K562 (cell line): ENCODE results near the gene CD55. TPM values are rescaled to one million over a fixed set of nuclear protein-coding genes. Genes with fewer than 3 reads are reported as not detected.
A peak's percentile ranks its signal among the peaks of the same experiment; 100 is the strongest.

ENCODE experiments used
- CTBP1 ChIP-seq: fragments of 450-650 bp; IDR thresholded peaks from 2 replicates; pipeline ENCODE4 v1.6.1; 2016; ENCODE audit warnings: borderline replicate concordance
- KHSRP ChIP-seq: fragments of 450-650 bp; IDR thresholded peaks from 2 replicates; pipeline ENCODE4 v1.6.1; 2017
- MTA3 ChIP-seq: fragments of 450-650 bp; formaldehyde crosslinking; IDR thresholded peaks from 2 replicates; pipeline ENCODE4 v1.6.1; 2017; ENCODE audit warnings: mild to moderate bottlenecking, borderline replicate concordance
- NR2C1 ChIP-seq, 2 experiments: fragments of 450-650 bp; IDR thresholded peaks; 2 replicates each; pipeline ENCODE4 v1.6.1; 2017; ENCODE audit warnings: mild to moderate bottlenecking in 2 of 2, antibody characterized with exemption in 1 of 2, inconsistent platforms in 1 of 2, missing compliant biosample characterization in 1 of 2, missing genetic modification characterization in 1 of 2
- PHF21A ChIP-seq: fragments of 450-650 bp; IDR thresholded peaks from 2 replicates; pipeline ENCODE4 v1.6.1; 2017; ENCODE audit warnings: low read depth, borderline replicate concordance
- TRIM28 ChIP-seq: fragments of 450-650 bp; IDR thresholded peaks from 2 replicates; pipeline ENCODE4 v1.6.1; 2017
- polyA plus RNA-seq, 8 experiments: library from polyadenylated mRNA; depleted of rRNA in 4 of 8; stranded (reverse) in 5 of 8; unstranded in 3 of 8; fragments of >200 nt; fragmentation: Nextera tagmentation in 2 of 8; fragmentation: Illumina TruSeq in 1 of 8; extraction: Ambion mirVana in 2 of 8; extraction: Trizol in 1 of 8; gene quantifications; 2 replicates each; pipeline versions ENCODE4 v1.2.1 to v1.2.3, GENCODE V29; 2011 to 2014; ENCODE audit warnings: inconsistent platforms in 1 of 8, missing spikeins in 1 of 8
- total RNA-seq, 7 experiments: library from RNA; depleted of rRNA in 6 of 7; stranded (reverse); fragments of >200 nt in 6 of 7; fragmentation: Illumina TruSeq in 2 of 7; extraction: Trizol in 2 of 7; gene quantifications; 2 replicates each; pipeline versions ENCODE4 v1.2.1 to v1.2.3, GENCODE V29; 2011 to 2021; ENCODE audit warnings: low replicate concordance in 1 of 7
- TF ChIP-seq, protein P1 (sequence below), 2 experiments: fragments of 450-650 bp; formaldehyde crosslinking in 1 of 2; IDR thresholded peaks; 2 replicates each; pipeline versions ENCODE4 v1.4.0 to v1.6.1; 2014 to 2020; ENCODE audit warnings: mild to moderate bottlenecking in 2 of 2, borderline replicate concordance in 1 of 2, low read depth in 1 of 2
- TF ChIP-seq, protein P2 (sequence below): sonication (generic); formaldehyde crosslinking; IDR thresholded peaks from 2 replicates; pipeline ENCODE4 v1.8.1; 2023; ENCODE audit warnings: mild to moderate bottlenecking, missing genetic modification reagents
- TF ChIP-seq, protein P3 (sequence below): fragments of 250-450 bp; sonication (Bioruptor Pico); IDR thresholded peaks from 2 replicates; pipeline ENCODE4 v1.4.0; 2020; ENCODE audit warnings: mild to moderate bottlenecking, moderate library complexity
- TF ChIP-seq, protein P4 (sequence below), 2 experiments: fragments of 450-650 bp; IDR thresholded peaks; 2 replicates each; pipeline ENCODE4 v1.6.1; 2016

CD55 gene
- total and polyA plus RNA-seq, 9 of the 15 experiments (the other 6 are each of a cell fraction or from before 2014, with no cell fraction given) = 17.7 to 150 (median 97.0) TPM

DNA sequence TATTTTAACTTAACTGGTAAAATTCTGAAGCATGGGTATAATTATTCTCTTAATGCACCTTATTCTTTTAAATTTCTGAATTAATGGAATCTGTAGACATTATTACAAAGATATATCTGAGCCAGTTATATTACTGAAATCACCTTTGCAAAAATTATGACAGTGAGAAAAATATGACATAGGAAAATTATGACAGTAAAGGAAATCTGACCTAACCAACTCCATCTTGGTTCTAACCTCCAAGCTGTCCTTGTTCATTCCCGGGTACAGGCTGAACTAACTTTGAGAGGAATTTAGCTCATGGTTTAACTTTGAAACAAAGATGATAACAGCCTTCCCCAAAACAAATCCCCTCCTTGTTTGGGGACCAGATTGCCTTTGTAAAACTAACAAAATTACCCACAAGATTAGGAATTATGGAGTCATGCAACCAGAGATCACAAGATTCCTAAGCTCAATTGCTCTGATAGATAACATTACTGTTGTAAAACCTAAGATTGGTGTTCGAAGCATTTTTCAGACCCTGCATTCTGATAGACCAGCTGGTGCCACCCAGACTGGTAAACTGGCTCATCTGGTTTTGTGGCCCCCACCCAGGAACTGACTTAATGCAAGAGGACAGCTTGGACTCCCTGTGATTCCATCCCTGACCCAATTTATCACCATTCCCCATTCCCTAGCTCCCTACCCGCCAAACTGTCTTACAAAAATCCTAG is 9.4 kb upstream of the CD55 start (continued):
- TF ChIP-seq, protein P1, sequence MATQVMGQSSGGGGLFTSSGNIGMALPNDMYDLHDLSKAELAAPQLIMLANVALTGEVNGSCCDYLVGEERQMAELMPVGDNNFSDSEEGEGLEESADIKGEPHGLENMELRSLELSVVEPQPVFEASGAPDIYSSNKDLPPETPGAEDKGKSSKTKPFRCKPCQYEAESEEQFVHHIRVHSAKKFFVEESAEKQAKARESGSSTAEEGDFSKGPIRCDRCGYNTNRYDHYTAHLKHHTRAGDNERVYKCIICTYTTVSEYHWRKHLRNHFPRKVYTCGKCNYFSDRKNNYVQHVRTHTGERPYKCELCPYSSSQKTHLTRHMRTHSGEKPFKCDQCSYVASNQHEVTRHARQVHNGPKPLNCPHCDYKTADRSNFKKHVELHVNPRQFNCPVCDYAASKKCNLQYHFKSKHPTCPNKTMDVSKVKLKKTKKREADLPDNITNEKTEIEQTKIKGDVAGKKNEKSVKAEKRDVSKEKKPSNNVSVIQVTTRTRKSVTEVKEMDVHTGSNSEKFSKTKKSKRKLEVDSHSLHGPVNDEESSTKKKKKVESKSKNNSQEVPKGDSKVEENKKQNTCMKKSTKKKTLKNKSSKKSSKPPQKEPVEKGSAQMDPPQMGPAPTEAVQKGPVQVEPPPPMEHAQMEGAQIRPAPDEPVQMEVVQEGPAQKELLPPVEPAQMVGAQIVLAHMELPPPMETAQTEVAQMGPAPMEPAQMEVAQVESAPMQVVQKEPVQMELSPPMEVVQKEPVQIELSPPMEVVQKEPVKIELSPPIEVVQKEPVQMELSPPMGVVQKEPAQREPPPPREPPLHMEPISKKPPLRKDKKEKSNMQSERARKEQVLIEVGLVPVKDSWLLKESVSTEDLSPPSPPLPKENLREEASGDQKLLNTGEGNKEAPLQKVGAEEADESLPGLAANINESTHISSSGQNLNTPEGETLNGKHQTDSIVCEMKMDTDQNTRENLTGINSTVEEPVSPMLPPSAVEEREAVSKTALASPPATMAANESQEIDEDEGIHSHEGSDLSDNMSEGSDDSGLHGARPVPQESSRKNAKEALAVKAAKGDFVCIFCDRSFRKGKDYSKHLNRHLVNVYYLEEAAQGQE (IDR thresholded peaks at IDR 0.05; ENCODE audit: borderline replicate concordance) = no peak
- TF ChIP-seq, protein P1 (CRISPR knock-in tag; IDR thresholded peaks at IDR 0.05; ENCODE audit: low read depth) = no peak
- no peak for TF ChIP-seq TRIM28
- TF ChIP-seq, protein P2, sequence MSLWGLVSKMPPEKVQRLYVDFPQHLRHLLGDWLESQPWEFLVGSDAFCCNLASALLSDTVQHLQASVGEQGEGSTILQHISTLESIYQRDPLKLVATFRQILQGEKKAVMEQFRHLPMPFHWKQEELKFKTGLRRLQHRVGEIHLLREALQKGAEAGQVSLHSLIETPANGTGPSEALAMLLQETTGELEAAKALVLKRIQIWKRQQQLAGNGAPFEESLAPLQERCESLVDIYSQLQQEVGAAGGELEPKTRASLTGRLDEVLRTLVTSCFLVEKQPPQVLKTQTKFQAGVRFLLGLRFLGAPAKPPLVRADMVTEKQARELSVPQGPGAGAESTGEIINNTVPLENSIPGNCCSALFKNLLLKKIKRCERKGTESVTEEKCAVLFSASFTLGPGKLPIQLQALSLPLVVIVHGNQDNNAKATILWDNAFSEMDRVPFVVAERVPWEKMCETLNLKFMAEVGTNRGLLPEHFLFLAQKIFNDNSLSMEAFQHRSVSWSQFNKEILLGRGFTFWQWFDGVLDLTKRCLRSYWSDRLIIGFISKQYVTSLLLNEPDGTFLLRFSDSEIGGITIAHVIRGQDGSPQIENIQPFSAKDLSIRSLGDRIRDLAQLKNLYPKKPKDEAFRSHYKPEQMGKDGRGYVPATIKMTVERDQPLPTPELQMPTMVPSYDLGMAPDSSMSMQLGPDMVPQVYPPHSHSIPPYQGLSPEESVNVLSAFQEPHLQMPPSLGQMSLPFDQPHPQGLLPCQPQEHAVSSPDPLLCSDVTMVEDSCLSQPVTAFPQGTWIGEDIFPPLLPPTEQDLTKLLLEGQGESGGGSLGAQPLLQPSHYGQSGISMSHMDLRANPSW (CRISPR knock-in tag) = no peak
- TF ChIP-seq, protein P3, sequence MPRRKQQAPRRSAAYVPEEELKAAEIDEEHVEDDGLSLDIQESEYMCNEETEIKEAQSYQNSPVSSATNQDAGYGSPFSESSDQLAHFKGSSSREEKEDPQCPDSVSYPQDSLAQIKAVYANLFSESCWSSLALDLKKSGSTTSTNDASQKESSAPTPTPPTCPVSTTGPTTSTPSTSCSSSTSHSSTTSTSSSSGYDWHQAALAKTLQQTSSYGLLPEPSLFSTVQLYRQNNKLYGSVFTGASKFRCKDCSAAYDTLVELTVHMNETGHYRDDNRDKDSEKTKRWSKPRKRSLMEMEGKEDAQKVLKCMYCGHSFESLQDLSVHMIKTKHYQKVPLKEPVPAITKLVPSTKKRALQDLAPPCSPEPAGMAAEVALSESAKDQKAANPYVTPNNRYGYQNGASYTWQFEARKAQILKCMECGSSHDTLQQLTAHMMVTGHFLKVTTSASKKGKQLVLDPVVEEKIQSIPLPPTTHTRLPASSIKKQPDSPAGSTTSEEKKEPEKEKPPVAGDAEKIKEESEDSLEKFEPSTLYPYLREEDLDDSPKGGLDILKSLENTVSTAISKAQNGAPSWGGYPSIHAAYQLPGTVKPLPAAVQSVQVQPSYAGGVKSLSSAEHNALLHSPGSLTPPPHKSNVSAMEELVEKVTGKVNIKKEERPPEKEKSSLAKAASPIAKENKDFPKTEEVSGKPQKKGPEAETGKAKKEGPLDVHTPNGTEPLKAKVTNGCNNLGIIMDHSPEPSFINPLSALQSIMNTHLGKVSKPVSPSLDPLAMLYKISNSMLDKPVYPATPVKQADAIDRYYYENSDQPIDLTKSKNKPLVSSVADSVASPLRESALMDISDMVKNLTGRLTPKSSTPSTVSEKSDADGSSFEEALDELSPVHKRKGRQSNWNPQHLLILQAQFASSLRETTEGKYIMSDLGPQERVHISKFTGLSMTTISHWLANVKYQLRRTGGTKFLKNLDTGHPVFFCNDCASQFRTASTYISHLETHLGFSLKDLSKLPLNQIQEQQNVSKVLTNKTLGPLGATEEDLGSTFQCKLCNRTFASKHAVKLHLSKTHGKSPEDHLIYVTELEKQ = peak; percentile 91
- no peak for TF ChIP-seq MTA3
- TF ChIP-seq NR2C1 (IDR thresholded peaks at IDR 0.05) = no peak
- TF ChIP-seq NR2C1 (tag; IDR thresholded peaks at IDR 0.05) = peak; percentile 83
- no peak for TF ChIP-seq CTBP1
- TF ChIP-seq KHSRP = no peak
- TF ChIP-seq, protein P4, sequence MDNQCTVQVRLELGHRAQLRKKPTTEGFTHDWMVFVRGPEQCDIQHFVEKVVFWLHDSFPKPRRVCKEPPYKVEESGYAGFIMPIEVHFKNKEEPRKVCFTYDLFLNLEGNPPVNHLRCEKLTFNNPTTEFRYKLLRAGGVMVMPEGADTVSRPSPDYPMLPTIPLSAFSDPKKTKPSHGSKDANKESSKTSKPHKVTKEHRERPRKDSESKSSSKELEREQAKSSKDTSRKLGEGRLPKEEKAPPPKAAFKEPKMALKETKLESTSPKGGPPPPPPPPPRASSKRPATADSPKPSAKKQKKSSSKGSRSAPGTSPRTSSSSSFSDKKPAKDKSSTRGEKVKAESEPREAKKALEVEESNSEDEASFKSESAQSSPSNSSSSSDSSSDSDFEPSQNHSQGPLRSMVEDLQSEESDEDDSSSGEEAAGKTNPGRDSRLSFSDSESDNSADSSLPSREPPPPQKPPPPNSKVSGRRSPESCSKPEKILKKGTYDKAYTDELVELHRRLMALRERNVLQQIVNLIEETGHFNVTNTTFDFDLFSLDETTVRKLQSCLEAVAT (IDR thresholded peaks at IDR 0.05) = no peak
- TF ChIP-seq PHF21A = no peak
